ENCODE results near the gene EYA2. TPM values are rescaled to one million over a fixed set of nuclear protein-coding genes. Genes with fewer than 3 reads are reported as not detected.

EYA2 gene
- total and polyA plus RNA-seq, 2 donors (not counting 1 experiment from before 2014, with no cell fraction given), result 1.1 to 2.8 TPM

DNA sequence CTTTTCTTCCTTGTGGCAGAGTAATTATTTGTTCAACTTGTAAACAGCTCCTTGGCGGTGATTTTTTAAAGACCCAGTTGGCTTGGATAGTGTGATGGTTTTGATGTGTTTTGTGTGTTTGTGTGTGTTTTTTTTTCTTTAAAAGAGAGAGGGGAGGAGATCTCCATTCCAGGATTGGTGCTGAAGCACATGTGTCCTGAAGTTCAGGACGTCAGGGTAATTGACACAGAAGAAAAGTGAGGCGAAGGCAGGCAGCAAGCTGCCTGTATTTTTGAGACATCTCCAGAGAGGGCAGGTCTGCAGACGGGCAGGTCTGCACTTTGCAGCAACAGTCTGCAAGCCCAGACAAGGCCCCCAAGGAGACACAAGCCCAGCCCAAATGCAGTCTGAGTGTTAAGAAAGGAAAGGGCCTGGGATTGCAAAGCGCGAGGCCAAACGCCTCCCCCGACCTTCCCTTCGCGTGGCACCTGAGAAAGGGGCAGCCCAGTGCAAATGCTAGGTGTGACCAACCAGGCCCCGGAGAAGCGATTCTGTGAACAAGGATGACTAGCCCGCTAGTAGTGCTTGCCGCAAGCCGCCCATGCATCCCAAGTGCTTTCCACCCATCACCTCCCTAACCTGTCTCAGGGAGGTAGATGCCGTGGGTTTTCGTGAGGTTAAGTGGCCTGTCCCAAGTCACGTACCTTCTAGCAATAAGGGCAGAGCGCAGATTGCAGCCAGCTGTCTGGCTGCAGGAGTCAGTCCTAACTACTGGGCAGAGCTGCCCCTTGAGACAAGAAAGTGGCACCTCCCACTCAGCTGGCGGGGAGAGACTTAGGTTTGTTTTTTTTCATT, 231.3 kb downstream of the EYA2 start:
- CTCF ChIA-PET, result no interaction called here
- H3K4me2 ChIP-seq (replicated peaks; ENCODE audit: low read depth, low read length, poor library complexity, severe bottlenecking), result no peak overlapping the region

More for the DNA sequence above, 231.3 kb downstream of the EYA2 start:
- Histone ChIP-seq H3K4me3 (ENCODE audit: control extremely low read depth in 1 of 5, extremely low read depth in 1 of 5, insufficient read depth in 1 of 5, low read depth in 2 of 5, low read length in 4 of 5) (no peak overlapping the region), H2AFZ (ENCODE audit: insufficient read depth, low read depth, low read length, poor library complexity, severe bottlenecking) (no peak overlapping the region), H4K20me1 (ENCODE audit: control insufficient read depth, insufficient read depth, low read length, poor library complexity, severe bottlenecking) (no peaks in the 10 kb centered on the region), H3K4me1 (ENCODE audit: control insufficient read depth in 2 of 2, insufficient read depth in 2 of 2, low read length in 2 of 2) (no peaks in the 10 kb centered on the region), H3K36me3 (replicated peaks in 1 of 2; ENCODE audit: control extremely low read depth in 1 of 2, control insufficient read depth in 1 of 2, extremely low read depth in 1 of 2, insufficient read depth in 2 of 2, low read length in 1 of 2) (no peaks in the 10 kb centered on the region), H3K79me2 (ENCODE audit: control insufficient read depth, insufficient read depth, low read length) (no peaks in the 10 kb centered on the region), H3K9ac (ENCODE audit: low read length) (no peak overlapping the region), H3K9me3 (ENCODE audit: control extremely low read depth in 1 of 3, control insufficient read depth in 2 of 3, insufficient read depth in 1 of 3, low read length in 2 of 3) (no peaks in the 10 kb centered on the region), H3K27ac (ENCODE audit: low read length in 2 of 2) (no peak overlapping the region), H3K27me3 (replicated peaks in 1 of 4; ENCODE audit: control extremely low read depth in 1 of 4, control insufficient read depth in 3 of 4, insufficient read depth in 4 of 4, low read length in 3 of 4) (peaks cover 0 to 21% (median 3%) of the 10 kb centered on the region in 4 experiments)
- POLR2A ChIA-PET, result no interaction called here
- TF ChIP-seq CTCF (IDR thresholded peaks at IDR 0.05) (no peak), EZH2 (IDR thresholded peaks at IDR 0.05; ENCODE audit: borderline replicate concordance, insufficient read depth, low read depth, low read length, poor library complexity, severe bottlenecking) (no peak)
- intact Hi-C loops (cut with micrococcal nuclease), result no loop called here
- DNase-seq (no peak), ATAC-seq (ENCODE audit: low read depth) (no peak)
- Mint-ChIP-seq H3K4me3 (no peak overlapping the region), H3K27me3 (peaks cover 36% of the 10 kb centered on the region), H3K9me3 (ENCODE audit: insufficient read depth) (no peaks in the 10 kb centered on the region), H3K27ac (no peak overlapping the region), H3K4me1 (peaks cover 2% of the 10 kb centered on the region)
- WGBS (ENCODE audit: insufficient coverage), result 85% methylated on average over 16 of the region's 20 CpGs

Data from B cell (primary cell).